ENCODE results near the gene PRTFDC1.

PRTFDC1 gene

DNA sequence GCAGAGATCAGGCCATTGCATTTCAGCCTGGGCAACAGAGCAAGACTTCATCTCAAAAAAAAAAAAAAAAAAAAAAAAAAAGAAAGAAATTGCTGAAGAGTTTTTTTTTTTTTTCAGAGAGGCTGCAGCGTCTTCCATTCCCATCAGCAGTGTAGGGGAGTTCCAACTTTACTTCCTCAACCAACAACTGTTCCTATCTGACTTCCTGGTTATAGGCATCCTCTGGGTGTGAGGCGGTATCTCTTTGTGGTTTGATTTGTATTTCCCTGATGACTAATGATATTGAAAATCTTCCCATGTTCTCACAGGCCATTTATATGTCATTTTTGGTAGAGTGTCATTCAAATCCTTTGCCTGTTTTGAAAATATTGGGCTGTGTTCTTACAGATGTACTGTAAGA is 40.2 kb downstream of the PRTFDC1 start:
- TF ChIP-seq NFIC (IDR thresholded peaks at IDR 0.05) (no peak), TEAD4 (IDR thresholded peaks at IDR 0.05) (no peak), TAF1 (IDR thresholded peaks at IDR 0.05; ENCODE audit: low read depth) (no peak)

DNA sequence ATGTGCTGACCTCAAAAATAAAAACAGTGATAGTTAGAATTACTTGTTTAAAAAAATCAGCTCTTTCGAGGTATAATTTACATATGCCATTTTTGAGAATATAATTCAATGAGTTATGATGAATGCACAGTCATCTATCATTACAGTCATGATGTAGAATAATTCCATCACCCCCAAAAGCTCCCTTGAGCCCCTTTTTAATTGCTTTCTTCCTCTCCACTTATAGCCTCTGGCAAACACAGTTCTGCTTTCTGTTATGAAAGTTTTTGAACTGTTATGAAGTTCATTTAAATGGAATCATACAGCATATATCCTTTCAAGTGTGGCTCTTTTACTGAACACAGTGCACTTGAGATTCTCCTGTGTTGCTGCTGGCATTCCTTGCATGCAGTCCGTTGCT is 41.4 kb downstream of the PRTFDC1 start:
- TF ChIP-seq NFIC (IDR thresholded peaks at IDR 0.05) (no peak), TEAD4 (IDR thresholded peaks at IDR 0.05) (no peak), CEBPB (IDR thresholded peaks at IDR 0.05) (no peak), EP300 (IDR thresholded peaks at IDR 0.05; ENCODE audit: borderline replicate concordance) (no peak), TAF1 (IDR thresholded peaks at IDR 0.05; ENCODE audit: low read depth) (no peak), FOXM1 (IDR thresholded peaks at IDR 0.05; ENCODE audit: borderline replicate concordance, low read depth) (no peak), RAD21 (IDR thresholded peaks at IDR 0.05; ENCODE audit: low read depth) (no peak), ZBTB7A (IDR thresholded peaks at IDR 0.05; ENCODE audit: low read depth) (no peak), EGR1 (IDR thresholded peaks at IDR 0.05) (no peak), YY1 (IDR thresholded peaks at IDR 0.05; ENCODE audit: low read depth) (no peak), CREB1 (IDR thresholded peaks at IDR 0.05; ENCODE audit: low read depth) (no peak), TCF12 (IDR thresholded peaks at IDR 0.05; ENCODE audit: low read depth) (no peak)
- TF ChIP-seq, protein P1, sequence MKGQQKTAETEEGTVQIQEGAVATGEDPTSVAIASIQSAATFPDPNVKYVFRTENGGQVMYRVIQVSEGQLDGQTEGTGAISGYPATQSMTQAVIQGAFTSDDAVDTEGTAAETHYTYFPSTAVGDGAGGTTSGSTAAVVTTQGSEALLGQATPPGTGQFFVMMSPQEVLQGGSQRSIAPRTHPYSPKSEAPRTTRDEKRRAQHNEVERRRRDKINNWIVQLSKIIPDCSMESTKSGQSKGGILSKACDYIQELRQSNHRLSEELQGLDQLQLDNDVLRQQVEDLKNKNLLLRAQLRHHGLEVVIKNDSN (IDR thresholded peaks at IDR 0.05): no peak
- TF ChIP-seq, protein P2, sequence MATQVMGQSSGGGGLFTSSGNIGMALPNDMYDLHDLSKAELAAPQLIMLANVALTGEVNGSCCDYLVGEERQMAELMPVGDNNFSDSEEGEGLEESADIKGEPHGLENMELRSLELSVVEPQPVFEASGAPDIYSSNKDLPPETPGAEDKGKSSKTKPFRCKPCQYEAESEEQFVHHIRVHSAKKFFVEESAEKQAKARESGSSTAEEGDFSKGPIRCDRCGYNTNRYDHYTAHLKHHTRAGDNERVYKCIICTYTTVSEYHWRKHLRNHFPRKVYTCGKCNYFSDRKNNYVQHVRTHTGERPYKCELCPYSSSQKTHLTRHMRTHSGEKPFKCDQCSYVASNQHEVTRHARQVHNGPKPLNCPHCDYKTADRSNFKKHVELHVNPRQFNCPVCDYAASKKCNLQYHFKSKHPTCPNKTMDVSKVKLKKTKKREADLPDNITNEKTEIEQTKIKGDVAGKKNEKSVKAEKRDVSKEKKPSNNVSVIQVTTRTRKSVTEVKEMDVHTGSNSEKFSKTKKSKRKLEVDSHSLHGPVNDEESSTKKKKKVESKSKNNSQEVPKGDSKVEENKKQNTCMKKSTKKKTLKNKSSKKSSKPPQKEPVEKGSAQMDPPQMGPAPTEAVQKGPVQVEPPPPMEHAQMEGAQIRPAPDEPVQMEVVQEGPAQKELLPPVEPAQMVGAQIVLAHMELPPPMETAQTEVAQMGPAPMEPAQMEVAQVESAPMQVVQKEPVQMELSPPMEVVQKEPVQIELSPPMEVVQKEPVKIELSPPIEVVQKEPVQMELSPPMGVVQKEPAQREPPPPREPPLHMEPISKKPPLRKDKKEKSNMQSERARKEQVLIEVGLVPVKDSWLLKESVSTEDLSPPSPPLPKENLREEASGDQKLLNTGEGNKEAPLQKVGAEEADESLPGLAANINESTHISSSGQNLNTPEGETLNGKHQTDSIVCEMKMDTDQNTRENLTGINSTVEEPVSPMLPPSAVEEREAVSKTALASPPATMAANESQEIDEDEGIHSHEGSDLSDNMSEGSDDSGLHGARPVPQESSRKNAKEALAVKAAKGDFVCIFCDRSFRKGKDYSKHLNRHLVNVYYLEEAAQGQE (IDR thresholded peaks at IDR 0.05; ENCODE audit: low read depth): no peak
- TF ChIP-seq, protein P3, sequence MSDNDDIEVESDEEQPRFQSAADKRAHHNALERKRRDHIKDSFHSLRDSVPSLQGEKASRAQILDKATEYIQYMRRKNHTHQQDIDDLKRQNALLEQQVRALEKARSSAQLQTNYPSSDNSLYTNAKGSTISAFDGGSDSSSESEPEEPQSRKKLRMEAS (IDR thresholded peaks at IDR 0.05): no peak

DNA sequence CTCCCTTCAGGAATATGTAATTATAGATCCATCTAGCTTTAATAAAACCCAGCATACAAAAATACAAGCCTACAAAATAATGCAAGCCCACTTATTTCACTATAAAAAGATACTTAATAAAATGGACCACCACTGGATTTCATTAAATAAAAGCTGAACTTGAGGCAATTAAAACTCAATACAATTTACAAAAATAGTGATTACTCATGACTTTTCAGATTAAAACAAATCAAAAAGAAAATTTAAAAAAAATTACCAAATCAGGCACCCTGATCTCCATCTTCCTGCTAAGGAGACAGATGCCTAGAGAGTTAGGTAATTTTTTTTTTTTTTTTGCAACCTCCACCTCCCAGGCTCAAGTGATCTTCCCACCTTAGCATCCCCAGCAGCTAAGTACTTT is 41.8 kb downstream of the PRTFDC1 start:
- TF ChIP-seq, protein P2 (IDR thresholded peaks at IDR 0.05; ENCODE audit: low read depth): no peak
- TF ChIP-seq CEBPB (IDR thresholded peaks at IDR 0.05) (no peak), RAD21 (IDR thresholded peaks at IDR 0.05; ENCODE audit: low read depth) (no peak), TEAD4 (IDR thresholded peaks at IDR 0.05) (no peak), EGR1 (IDR thresholded peaks at IDR 0.05) (no peak), TCF12 (IDR thresholded peaks at IDR 0.05; ENCODE audit: low read depth) (no peak), NFIC (IDR thresholded peaks at IDR 0.05) (no peak), ZBTB7A (IDR thresholded peaks at IDR 0.05; ENCODE audit: low read depth) (no peak), FOXM1 (IDR thresholded peaks at IDR 0.05; ENCODE audit: borderline replicate concordance, low read depth) (no peak), TAF1 (IDR thresholded peaks at IDR 0.05; ENCODE audit: low read depth) (no peak), YY1 (IDR thresholded peaks at IDR 0.05; ENCODE audit: low read depth) (no peak), CREB1 (IDR thresholded peaks at IDR 0.05; ENCODE audit: low read depth) (no peak)
- TF ChIP-seq, protein P1 (IDR thresholded peaks at IDR 0.05): no peak
- TF ChIP-seq, protein P3 (IDR thresholded peaks at IDR 0.05): no peak

DNA sequence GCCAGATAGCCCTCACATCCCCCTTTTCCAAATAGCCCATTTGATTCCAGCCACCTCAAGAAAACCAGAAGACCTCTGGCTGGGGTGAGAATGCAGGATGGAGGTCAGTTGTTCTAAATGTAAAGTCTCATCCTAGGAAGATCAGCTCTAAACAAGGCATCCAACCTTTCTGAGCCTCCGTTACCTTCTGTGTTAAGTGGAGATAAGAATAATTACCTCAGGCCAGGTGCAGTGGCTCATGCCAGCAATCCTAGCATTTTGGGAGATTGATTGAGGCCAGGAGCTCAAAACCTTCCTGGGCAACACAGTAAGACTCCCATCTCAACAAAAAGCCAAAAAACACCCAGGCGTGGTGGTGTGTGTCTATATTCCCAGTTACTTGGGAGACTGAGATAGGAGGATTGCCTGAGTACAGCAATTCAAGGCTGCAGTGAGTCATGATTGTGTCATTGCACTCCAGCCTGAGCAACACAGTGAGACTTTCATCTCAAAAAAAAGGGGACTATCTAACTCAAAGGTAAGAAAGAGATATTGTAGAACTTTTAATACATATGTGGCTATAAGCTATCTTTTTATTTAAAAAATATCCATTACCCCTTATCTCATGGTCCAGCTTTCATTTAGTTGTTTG is 43.5 kb downstream of the PRTFDC1 start:
- TF ChIP-seq, protein P2 (IDR thresholded peaks at IDR 0.05; ENCODE audit: low read depth): no peak

DNA sequence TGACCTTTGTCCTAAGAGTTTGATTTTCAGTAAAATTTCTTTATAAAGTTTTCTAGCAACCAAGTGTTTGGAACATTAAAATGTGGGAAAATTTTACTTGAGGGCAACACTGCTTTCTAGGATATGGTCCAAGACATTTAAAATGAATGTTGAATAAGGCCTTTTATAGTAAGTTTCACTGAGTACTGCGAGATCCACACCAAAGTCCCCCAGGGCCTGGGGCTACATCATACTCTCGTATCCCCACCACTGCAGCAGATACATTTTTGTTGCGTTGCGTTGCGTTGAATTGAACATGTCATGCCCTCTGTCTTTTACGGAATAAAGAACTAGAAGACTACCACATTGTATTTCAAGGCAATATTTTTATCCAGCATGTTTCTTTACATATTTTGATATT is 44.5 kb downstream of the PRTFDC1 start:
- TF ChIP-seq TAF1 (IDR thresholded peaks at IDR 0.05; ENCODE audit: low read depth) (no peak), NFIC (IDR thresholded peaks at IDR 0.05) (no peak), TEAD4 (IDR thresholded peaks at IDR 0.05) (no peak), TCF12 (IDR thresholded peaks at IDR 0.05; ENCODE audit: low read depth) (no peak), YY1 (IDR thresholded peaks at IDR 0.05; ENCODE audit: low read depth) (no peak), CREB1 (IDR thresholded peaks at IDR 0.05; ENCODE audit: low read depth) (no peak), FOXM1 (IDR thresholded peaks at IDR 0.05; ENCODE audit: borderline replicate concordance, low read depth) (no peak), RAD21 (IDR thresholded peaks at IDR 0.05; ENCODE audit: low read depth) (no peak), EP300 (IDR thresholded peaks at IDR 0.05; ENCODE audit: borderline replicate concordance) (no peak), CEBPB (IDR thresholded peaks at IDR 0.05) (no peak), EGR1 (IDR thresholded peaks at IDR 0.05) (no peak), ZBTB7A (IDR thresholded peaks at IDR 0.05; ENCODE audit: low read depth) (no peak)
- TF ChIP-seq, protein P1 (IDR thresholded peaks at IDR 0.05): no peak
- TF ChIP-seq, protein P2 (IDR thresholded peaks at IDR 0.05; ENCODE audit: low read depth): no peak
- TF ChIP-seq, protein P3 (IDR thresholded peaks at IDR 0.05): no peak
